B cell (primary cell): ENCODE results near the gene PHLDB1. TPM values are rescaled to one million over a fixed set of nuclear protein-coding genes. Genes with fewer than 3 reads are reported as not detected.

Source experiments
- ATAC-seq: fragments of 200-7000 bp; cut with Tn5 transposase; one replicate; pipeline ENCODE4 v1.10.0; 2021; ENCODE audit warnings: low read depth, mild to moderate bottlenecking, moderate number of reproducible peaks, moderate library complexity
- CTCF ChIA-PET: fragments of 350-600 bp; sonication (Branson Sonifier 250); formaldehyde crosslinking; loops from one replicate; lab custom pipeline; 2021; ENCODE audit warnings: antibody characterized with exemption, inconsistent platforms; lab: Charles Lee
- POLR2A ChIA-PET: fragments of 350-600 bp; sonication (Branson Sonifier 250); formaldehyde crosslinking; loops from one replicate; lab custom pipeline; 2021; ENCODE audit warnings: antibody characterized with exemption; lab: Charles Lee
- DNase-seq: peaks from one replicate; pipeline ENCODE4 v3.0.0; 2013
- H2AFZ ChIP-seq: 2 replicates; pipeline ENCODE4 v1.6.1; 2012; ENCODE audit warnings: mild to moderate bottlenecking, low read depth, low read length; ENCODE audit not compliant: insufficient read depth, poor library complexity, severe bottlenecking
- H3K27ac ChIP-seq, 2 donors: 1 replicate in 1 of 2; 2 replicates in 1 of 2; pipeline ENCODE4 v1.5.1; 2012 to 2013; ENCODE audit warnings: low read length in 2 of 2, mild to moderate bottlenecking in 2 of 2, moderate library complexity in 1 of 2
- H3K27me3 ChIP-seq, 4 experiments: fragments of 200-600 bp in 1 of 4; sonication (generic) in 1 of 4; replicated peaks in 1 of 4; 1 replicate in 2 of 4; 2 replicates in 2 of 4; pipeline versions ENCODE4 v1.6.1 to v1.7.0; 2013 to 2016; ENCODE audit warnings: low read length in 3 of 4, mild to moderate bottlenecking in 2 of 4, mixed read lengths in 1 of 4, moderate library complexity in 1 of 4; ENCODE audit not compliant: insufficient read depth in 4 of 4, control insufficient read depth in 3 of 4; ENCODE audit errors: control extremely low read depth in 1 of 4
- H3K36me3 ChIP-seq, 2 experiments: replicated peaks in 1 of 2; 1 replicate in 1 of 2; 2 replicates in 1 of 2; pipeline versions ENCODE4 v1.6.1 to v1.7.1; 2013; ENCODE audit warnings: low read length in 1 of 2; ENCODE audit not compliant: insufficient read depth in 2 of 2, control insufficient read depth in 1 of 2; ENCODE audit errors: control extremely low read depth in 1 of 2, extremely low read depth in 1 of 2
- H3K4me1 ChIP-seq, 2 donors: fragments of 200-600 bp in 1 of 2; sonication (generic) in 1 of 2; 1 replicate in 1 of 2; 2 replicates in 1 of 2; pipeline versions ENCODE4 v1.5.1 to v1.6.1; 2013 to 2017; ENCODE audit warnings: low read length in 2 of 2; ENCODE audit not compliant: control insufficient read depth in 2 of 2, insufficient read depth in 2 of 2
- H3K4me2 ChIP-seq: replicated peaks from 2 replicates; pipeline ENCODE3; 2012; ENCODE audit warnings: mild to moderate bottlenecking, low read depth, low read length; ENCODE audit not compliant: poor library complexity, severe bottlenecking
- H3K4me3 ChIP-seq, 5 experiments: fragments of 200-600 bp in 1 of 5; sonication (generic) in 1 of 5; 1 replicate in 3 of 5; 2 replicates in 2 of 5; pipeline versions ENCODE4 v1.5.1 to v1.7.0; 2011 to 2016; ENCODE audit warnings: low read length in 4 of 5, mild to moderate bottlenecking in 4 of 5, low read depth in 2 of 5, control low read depth in 1 of 5, moderate library complexity in 1 of 5; ENCODE audit not compliant: insufficient read depth in 1 of 5; ENCODE audit errors: control extremely low read depth in 1 of 5, extremely low read depth in 1 of 5
- H3K79me2 ChIP-seq: fragments of 200-600 bp; sonication (generic); one replicate; pipeline ENCODE4 v1.6.0; 2016; ENCODE audit warnings: low read length; ENCODE audit not compliant: control insufficient read depth, insufficient read depth
- H3K9ac ChIP-seq: fragments of 200-600 bp; sonication (generic); 2 replicates; pipeline ENCODE4 v1.6.1; 2017; ENCODE audit warnings: mild to moderate bottlenecking, low read length, moderate library complexity
- H3K9me3 ChIP-seq, 3 donors: one replicate each; pipeline versions ENCODE4 v1.6.1 to v1.7.1; 2013; ENCODE audit warnings: low read length in 2 of 3; ENCODE audit not compliant: control insufficient read depth in 2 of 3, insufficient read depth in 1 of 3; ENCODE audit errors: control extremely low read depth in 1 of 3
- H4K20me1 ChIP-seq: 2 replicates; pipeline ENCODE4 v1.6.0; 2012; ENCODE audit warnings: mild to moderate bottlenecking, low read length; ENCODE audit not compliant: insufficient read depth, control insufficient read depth, poor library complexity, severe bottlenecking
- H3K27ac Mint-ChIP-seq: one replicate; pipeline ENCODE4 v1.8.0; 2021; ENCODE audit warnings: mixed read lengths
- H3K27me3 Mint-ChIP-seq: one replicate; pipeline ENCODE4 v1.8.0; 2021; ENCODE audit warnings: mixed read lengths
- H3K4me1 Mint-ChIP-seq: one replicate; pipeline ENCODE4 v1.8.0; 2021; ENCODE audit warnings: mixed read lengths
- H3K4me3 Mint-ChIP-seq: one replicate; pipeline ENCODE4 v1.8.0; 2021; ENCODE audit warnings: mixed read lengths
- H3K9me3 Mint-ChIP-seq: one replicate; pipeline ENCODE4 v1.8.0; 2022; ENCODE audit warnings: mixed read lengths; ENCODE audit not compliant: insufficient read depth
- EZH2 ChIP-seq: IDR thresholded peaks from 2 replicates; pipeline ENCODE4 v1.6.1; 2012; ENCODE audit warnings: borderline replicate concordance, low read depth, mild to moderate bottlenecking, moderate library complexity, low read length; ENCODE audit not compliant: insufficient read depth, poor library complexity, severe bottlenecking
- WGBS: methylation state at CpG from one replicate; pipeline ENCODE4 v1.1.5; 2013; ENCODE audit warnings: missing lambda C conversion rate; ENCODE audit not compliant: insufficient coverage; 5-methylcytosine and 5-hydroxymethylcytosine counted together
- intact Hi-C: fragments of 100-400 bp; cut with micrococcal nuclease; formaldehyde crosslinking; loops from one replicate; pipeline ENCODE4 v1.10.0; 2022
- polyA plus RNA-seq: library from polyadenylated mRNA; depleted of rRNA; stranded (reverse); fragments of >200 nt; gene quantifications from 2 replicates; pipeline ENCODE4 v1.2.3, GENCODE V29; 2012
- total RNA-seq, 2 donors: library from RNA; stranded (reverse); fragments of 120-200 nt in 1 of 2; gene quantifications; 1 replicate in 1 of 2; 2 replicates in 1 of 2; pipeline versions ENCODE4 v1.2.3 to v1.2.4, GENCODE V29; 2013 to 2022
- TF ChIP-seq, protein P1 (sequence below): fragments of 200-600 bp; IDR thresholded peaks from one replicate; pipeline ENCODE4 v1.8.0; 2022; ENCODE audit warnings: antibody characterized with exemption, mild to moderate bottlenecking

PHLDB1 gene
- total and polyA plus RNA-seq, 2 donors (not counting 1 experiment from before 2014, with no cell fraction given), result 0.46 to 2.4 TPM

DNA sequence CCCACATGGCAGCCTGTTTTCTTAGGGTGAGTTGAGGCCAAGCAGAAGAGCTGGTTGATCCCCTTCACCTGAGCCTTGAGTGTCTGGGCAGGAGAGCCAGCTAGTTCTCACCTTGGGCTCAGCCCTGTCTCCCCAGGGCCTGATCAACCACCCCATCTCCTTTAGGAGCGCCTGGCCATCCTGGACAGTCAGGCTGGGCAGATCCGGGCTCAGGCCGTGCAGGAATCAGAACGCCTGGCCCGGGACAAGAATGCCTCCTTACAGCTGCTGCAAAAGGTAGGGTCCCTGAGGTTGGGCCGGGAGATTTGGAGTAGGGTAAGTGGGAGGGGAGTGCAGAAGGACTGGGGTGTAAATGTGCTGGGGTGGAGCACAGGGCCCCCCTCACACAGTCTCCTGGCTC is 31.3 kb downstream of the PHLDB1 start:
- Histone ChIP-seq H3K4me2 (no peak overlapping the region), H3K4me3 (no peak overlapping the region), H3K36me3 (no peaks in the 10 kb centered on the region), H3K27me3 (peaks cover 0 to 5% (median 2%) of the 10 kb centered on the region in 4 experiments), H2AFZ (no peak overlapping the region), H3K27ac (no peak overlapping the region), H4K20me1 (no peaks in the 10 kb centered on the region), H3K9me3 (no peaks in the 10 kb centered on the region), H3K79me2 (no peaks in the 10 kb centered on the region), H3K4me1 (no peaks in the 10 kb centered on the region), H3K9ac (no peak overlapping the region)
- H3K27me3 Mint-ChIP-seq, result peaks cover 3% of the 10 kb centered on the region
- intact Hi-C loops, result no loop called here
- ATAC-seq (no peak), DNase-seq (no peak)
- CTCF ChIA-PET, result interaction anchor here (1.5 kb wide), 1 partner anchor 19 kb away, joined by 4 read pairs; no protein-coding TSS in a partner anchor
- H3K27ac Mint-ChIP-seq, result no peak overlapping the region
- H3K4me3 Mint-ChIP-seq, result no peak overlapping the region
- H3K9me3 Mint-ChIP-seq, result no peaks in the 10 kb centered on the region
- TF ChIP-seq, protein P1, sequence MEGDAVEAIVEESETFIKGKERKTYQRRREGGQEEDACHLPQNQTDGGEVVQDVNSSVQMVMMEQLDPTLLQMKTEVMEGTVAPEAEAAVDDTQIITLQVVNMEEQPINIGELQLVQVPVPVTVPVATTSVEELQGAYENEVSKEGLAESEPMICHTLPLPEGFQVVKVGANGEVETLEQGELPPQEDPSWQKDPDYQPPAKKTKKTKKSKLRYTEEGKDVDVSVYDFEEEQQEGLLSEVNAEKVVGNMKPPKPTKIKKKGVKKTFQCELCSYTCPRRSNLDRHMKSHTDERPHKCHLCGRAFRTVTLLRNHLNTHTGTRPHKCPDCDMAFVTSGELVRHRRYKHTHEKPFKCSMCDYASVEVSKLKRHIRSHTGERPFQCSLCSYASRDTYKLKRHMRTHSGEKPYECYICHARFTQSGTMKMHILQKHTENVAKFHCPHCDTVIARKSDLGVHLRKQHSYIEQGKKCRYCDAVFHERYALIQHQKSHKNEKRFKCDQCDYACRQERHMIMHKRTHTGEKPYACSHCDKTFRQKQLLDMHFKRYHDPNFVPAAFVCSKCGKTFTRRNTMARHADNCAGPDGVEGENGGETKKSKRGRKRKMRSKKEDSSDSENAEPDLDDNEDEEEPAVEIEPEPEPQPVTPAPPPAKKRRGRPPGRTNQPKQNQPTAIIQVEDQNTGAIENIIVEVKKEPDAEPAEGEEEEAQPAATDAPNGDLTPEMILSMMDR, result no peak
- TF ChIP-seq EZH2, result no peak
- POLR2A ChIA-PET, result interaction anchor here (0.7 kb wide), 1 partner anchor 304 kb away, joined by 4 read pairs; no protein-coding TSS in a partner anchor
- no CpG with 5 or more reads among the region's 6 CpGs for WGBS
- H3K4me1 Mint-ChIP-seq, result no peaks in the 10 kb centered on the region

DNA sequence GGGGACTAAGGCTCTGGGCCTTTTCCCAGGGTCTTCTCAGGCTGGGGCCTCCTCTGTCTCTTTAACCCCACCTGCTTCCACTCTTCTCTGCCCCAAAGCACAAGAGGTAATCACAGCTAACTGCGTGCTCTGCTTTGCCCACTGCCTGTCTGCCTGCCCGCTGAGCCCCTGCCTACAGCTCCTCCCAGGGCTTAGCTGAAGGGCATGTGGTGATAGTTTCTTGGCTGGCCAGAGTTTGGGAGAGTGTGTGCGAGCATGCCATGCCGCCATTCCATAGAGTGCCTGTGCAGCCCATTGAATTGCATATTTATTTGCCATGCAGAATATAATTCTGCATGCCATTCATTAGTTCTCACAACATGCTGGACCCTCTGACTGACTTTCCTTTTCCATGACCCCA is 32.5 kb downstream of the PHLDB1 start:
- H3K9me3 Mint-ChIP-seq, result no peaks in the 10 kb centered on the region
- WGBS, result 95% methylated on average over 4 of the region's 4 CpGs
- DNase-seq (no peak), ATAC-seq (no peak)
- no peak for TF ChIP-seq EZH2
- TF ChIP-seq, protein P1, result no peak
- H3K4me1 ChIP-seq, result no peaks in the 10 kb centered on the region
- H3K36me3 ChIP-seq, result no peaks in the 10 kb centered on the region
- intact Hi-C loops, result no loop called here
- H4K20me1 ChIP-seq, result no peaks in the 10 kb centered on the region
- ChIA-PET POLR2A (no interaction called here), CTCF (no interaction called here)
- no peak overlapping the region for H3K4me3 ChIP-seq
- H3K27me3 Mint-ChIP-seq, result peaks cover 3% of the 10 kb centered on the region
- H3K27ac Mint-ChIP-seq, result no peak overlapping the region
- no peaks in the 10 kb centered on the region for H3K4me1 Mint-ChIP-seq
- no peak overlapping the region for H2AFZ ChIP-seq
- H3K79me2 ChIP-seq, result no peaks in the 10 kb centered on the region
- no peak overlapping the region for H3K9ac ChIP-seq
- peaks cover 0 to 4% (median 0%) of the 10 kb centered on the region in 4 experiments for H3K27me3 ChIP-seq
- H3K4me2 ChIP-seq, result no peak overlapping the region
- H3K4me3 Mint-ChIP-seq, result no peak overlapping the region
- no peaks in the 10 kb centered on the region for H3K9me3 ChIP-seq
- H3K27ac ChIP-seq, result no peak overlapping the region
